ENCODE measurements around the gene IGF2BP1. TPM values are rescaled to one million over a fixed set of nuclear protein-coding genes. Genes with fewer than 3 reads are reported as not detected.

The IGF2BP1 gene
- total RNA-seq, 1 experiment from 2014 or later: 105 TPM

DNA sequence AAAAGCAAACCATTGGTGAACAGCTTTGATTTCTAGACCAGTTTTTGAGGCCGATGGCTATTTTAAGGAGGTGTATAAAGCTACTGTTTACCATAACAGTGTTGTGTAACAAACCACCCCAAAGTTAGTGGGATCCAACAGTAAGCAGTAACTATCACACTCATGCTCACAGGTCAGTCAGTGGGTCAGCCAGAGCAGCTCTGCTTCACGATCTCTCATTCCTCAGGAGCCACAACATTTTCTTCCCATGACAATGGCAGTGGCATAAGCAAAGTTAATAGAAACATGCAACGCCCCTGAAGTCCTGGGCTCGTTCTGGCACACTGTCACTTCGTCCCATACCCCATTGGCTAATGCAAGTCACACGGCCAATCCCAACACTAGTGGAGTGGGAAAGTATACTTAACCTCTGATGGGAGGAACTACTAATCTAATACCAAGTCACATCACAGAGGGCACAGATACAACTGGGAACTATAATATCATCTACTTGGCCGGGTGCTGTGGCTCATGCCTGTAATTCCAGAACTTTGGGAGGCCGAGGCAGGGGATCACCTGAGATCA lies 107.4 kb downstream of the IGF2BP1 start:
- H3K36me3 ChIP-seq (replicated peaks; ENCODE audit: control insufficient read depth, insufficient read depth, low read length): no peaks in the 10 kb centered on the region
- no peak for DNase-seq
- no peak overlapping the region for H3K4me3 ChIP-seq (ENCODE audit: insufficient read depth, low read depth, low read length)
- no peaks in the 10 kb centered on the region for H3K27me3 ChIP-seq (ENCODE audit: control insufficient read depth, insufficient read depth, low read length)

Other genes with a start within 250 kb of the IGF2BP1 start
- gene TTLL6, start 180.2 kb upstream of the IGF2BP1 start, total RNA-seq (2014; rRNA removed; shearing (Covaris generic)): 2.1 and 2.6 TPM in 2 replicates
- 19.4 and 23.1 TPM in 2 replicates for gene CALCOCO2, start 166.3 kb upstream of the IGF2BP1 start, total RNA-seq (2014; rRNA removed; shearing (Covaris generic))
- 162 and 249 TPM in 2 replicates for gene ATP5MC1, start 104.6 kb upstream of the IGF2BP1 start, total RNA-seq (2014; rRNA removed; shearing (Covaris generic))
- 65.4 and 67.2 TPM in 2 replicates for gene UBE2Z, start 89.0 kb upstream of the IGF2BP1 start, total RNA-seq (2014; rRNA removed; shearing (Covaris generic))
- 62.3 and 98.0 TPM in 2 replicates for gene SNF8, start 52.5 kb upstream of the IGF2BP1 start, total RNA-seq (2014; rRNA removed; shearing (Covaris generic))
- gene GIP, start 28.8 kb upstream of the IGF2BP1 start, total RNA-seq (2014; rRNA removed; shearing (Covaris generic)): 0.52 and 2.1 TPM in 2 replicates
- gene B4GALNT2, start 135.4 kb downstream of the IGF2BP1 start, total RNA-seq (2014; rRNA removed; shearing (Covaris generic)): 0.03 TPM in 1 of 2 replicates, not detected in the other
- 0.30 TPM in 1 of 2 replicates, not detected in the other for gene GNGT2, start 213.2 kb downstream of the IGF2BP1 start, total RNA-seq (2014; rRNA removed; shearing (Covaris generic))
- 1.9 and 2.7 TPM in 2 replicates for gene ABI3, start 213.3 kb downstream of the IGF2BP1 start, total RNA-seq (2014; rRNA removed; shearing (Covaris generic))
- gene PHOSPHO1, start 233.4 kb downstream of the IGF2BP1 start, total RNA-seq (2014; rRNA removed; shearing (Covaris generic)): 0.69 and 0.78 TPM in 2 replicates